CD4-positive, alpha-beta T cell treated with Interferon alpha-2 for 1 hour (primary cell): Measurements from ENCODE around the gene SBK1.

Experiments
- DNase-seq, 2 donors: peaks; one replicate each; pipeline ENCODE4 v3.0.0-alpha.2; 2020 to 2022

SBK1 gene

DNA sequence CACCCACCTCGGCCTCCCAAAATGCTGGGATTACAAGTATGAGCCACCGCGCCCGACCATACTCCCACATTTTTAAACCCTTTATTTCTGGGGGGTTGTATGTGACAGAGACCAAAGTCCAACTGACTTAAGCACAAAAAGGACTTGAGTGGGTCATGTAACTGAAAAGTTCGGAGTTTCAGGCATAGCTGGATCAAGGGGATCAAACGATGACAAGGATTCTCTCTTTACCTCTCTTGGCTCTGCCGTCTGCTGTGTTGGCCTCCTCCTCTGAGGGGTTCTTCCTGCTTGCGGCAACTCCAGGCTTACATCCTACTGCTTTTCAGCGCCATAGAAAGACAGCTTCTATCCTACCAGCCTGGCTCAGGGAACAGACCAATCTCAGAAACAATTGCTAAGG lies 9.2 kb upstream of the SBK1 start:
- DNase-seq: no peak

DNA sequence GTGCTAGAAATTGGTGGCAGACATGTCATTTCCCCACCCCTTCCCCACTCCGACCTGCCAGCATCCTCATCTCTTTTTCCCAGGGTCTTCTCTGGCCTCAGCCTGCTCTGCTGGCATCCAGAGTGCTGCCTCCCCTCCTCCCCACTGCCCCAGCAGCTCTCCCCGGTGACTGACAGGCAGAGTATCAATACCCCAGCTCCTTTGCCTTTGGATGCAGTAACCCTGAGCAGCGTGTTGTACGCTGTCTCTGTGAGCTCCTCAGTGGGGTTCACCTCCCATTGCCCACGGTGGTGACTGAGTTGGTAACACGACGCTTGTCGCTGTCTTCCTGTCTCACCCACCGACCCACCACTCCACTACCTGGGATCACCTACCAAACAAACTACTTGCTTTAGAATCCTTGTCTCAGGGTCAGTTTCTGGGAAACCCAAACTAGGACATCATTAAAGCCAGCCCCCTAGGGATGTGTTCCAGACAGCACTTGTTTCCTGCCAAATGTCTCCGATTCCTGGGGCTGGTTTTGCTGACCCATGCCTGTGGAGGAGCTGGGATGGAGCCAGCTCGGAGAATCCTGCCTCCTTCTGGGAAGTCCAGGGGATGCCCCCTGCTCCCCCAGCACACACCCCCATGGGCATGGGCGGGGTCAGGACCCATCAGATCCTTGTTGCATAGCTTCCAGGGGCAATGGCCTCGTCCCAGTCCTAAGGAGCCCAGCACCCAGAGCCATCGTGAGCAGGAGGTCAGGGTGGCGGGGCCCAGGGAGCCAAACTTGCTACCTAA lies 8.3 kb upstream of the SBK1 start:
- DNase-seq: no peak

- DNase-seq: no peak
These were observed 6.7 kb upstream of the SBK1 start for GRCh38 chr16:28285649-28286048.

DNA sequence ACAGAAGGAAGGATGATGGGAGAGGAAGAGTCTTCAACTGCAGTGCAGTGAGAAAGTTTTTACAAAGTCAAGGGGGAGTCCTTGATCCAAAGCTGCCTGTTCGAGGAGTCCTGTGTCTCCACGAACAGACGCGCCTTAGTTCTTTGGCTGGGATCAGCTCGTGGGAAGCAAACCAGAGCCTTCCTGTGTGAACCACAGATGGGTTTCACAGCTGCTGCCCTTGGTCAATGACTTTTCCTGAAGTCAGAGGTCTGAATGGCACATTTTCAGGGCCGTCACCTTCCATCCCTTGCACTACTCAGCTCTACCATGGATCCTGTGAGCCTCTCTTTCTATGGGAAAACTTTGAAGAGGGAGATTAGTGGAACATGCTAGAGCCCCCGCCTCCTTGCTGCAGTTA lies 4.2 kb upstream of the SBK1 start:
- no peak for DNase-seq

DNA sequence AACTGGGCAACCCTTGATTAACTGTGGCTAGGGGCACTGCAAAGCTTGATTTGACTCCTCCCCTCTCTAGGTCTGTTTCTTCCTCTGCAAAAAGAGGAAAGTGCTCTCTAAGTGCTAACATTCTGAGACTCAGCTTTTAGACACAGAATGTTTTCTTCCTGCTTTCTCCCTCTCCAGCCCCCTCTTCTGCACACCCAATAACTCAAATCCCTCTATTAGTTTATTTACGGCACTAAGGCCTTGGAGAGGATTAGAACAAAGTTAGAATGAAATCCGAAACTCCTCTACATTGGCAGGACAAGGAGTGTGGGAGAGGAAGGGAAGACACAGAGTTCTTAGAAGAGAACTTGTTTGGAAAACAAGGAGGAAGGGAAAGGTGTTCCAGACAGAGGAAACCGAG lies 3.3 kb upstream of the SBK1 start:
- DNase-seq: no peak

DNA sequence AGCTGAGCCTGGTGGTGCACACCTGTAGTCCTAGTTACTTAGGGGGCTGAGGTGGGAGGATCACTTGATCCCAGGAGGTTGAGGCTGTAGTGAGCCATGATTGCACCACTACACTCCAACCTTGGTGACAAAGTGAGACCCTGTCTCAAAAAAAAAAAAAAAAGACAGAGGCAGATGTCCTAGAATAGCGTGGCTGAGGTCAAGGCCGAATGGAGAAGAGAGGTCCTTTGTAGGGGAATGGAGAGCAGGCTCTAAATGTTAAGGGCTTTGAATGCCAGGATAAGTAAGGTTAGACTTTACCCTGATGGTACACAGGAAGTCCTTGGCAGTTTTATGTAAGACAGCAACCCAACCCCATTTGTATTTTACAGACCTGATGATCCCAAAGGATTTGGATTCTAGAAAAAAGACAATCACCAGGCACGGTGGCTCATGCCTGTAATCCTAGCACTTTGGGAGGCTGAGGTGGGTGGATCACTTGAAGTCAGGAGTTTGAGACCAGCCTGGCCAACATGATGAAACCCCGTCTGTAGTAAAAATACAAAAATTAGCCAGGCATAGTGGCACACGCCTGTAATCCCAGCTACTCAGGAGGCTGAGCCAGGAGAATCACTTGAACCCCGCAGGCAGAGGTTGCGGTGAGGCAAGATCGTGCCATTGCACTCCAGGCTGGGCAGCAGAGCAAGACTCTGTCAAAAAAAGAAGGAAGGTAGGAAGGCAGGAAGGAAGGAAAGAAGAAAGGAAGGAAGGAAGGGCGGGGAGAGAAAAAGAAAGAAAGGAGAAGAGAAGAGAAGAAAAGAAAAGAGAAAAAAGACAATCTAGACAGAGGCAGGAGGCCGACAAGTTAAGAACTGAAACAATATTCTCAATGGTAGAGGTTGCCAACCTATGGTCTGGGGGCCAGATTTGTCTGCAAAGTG lies 2.1 kb upstream of the SBK1 start:
- no peak for DNase-seq

GRCh38 chr16:28290859-28291254 lies 1.5 kb upstream of the SBK1 start:
- DNase-seq: no peak

- DNase-seq: peak in 1 of 2 donors; percentile 37
These were observed 641 bp downstream of the SBK1 start for GRCh38 chr16:28292731-28293600.

- DNase-seq: no peak
These were observed 1.3 kb downstream of the SBK1 start for GRCh38 chr16:28293601-28293960.

- DNase-seq: no peak
These were observed 1.9 kb downstream of the SBK1 start for GRCh38 chr16:28294201-28294600.

- DNase-seq: no peak
These were observed 3.0 kb downstream of the SBK1 start for GRCh38 chr16:28295276-28295675.

DNA sequence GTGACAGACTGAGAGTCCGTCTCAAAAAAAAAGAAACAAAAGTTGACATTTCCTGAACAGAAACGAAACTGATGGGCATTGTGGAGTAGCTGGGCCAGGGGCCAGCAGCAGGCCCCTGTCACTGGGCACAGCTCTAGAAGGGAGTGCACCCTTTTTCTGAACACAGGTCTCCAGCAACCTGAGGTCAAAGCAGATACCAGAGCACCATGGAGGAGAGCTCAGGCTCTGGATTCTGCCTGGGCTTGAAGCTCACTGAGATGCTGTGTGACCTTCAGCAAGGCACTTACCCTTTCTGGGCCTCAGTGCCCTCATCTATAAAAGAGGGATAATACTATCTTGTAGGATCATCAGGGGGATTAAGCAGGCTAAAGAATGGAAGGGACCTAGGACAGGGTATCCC lies 5.0 kb downstream of the SBK1 start:
- peak in 1 of 2 donors; percentile 40 for DNase-seq

DNA sequence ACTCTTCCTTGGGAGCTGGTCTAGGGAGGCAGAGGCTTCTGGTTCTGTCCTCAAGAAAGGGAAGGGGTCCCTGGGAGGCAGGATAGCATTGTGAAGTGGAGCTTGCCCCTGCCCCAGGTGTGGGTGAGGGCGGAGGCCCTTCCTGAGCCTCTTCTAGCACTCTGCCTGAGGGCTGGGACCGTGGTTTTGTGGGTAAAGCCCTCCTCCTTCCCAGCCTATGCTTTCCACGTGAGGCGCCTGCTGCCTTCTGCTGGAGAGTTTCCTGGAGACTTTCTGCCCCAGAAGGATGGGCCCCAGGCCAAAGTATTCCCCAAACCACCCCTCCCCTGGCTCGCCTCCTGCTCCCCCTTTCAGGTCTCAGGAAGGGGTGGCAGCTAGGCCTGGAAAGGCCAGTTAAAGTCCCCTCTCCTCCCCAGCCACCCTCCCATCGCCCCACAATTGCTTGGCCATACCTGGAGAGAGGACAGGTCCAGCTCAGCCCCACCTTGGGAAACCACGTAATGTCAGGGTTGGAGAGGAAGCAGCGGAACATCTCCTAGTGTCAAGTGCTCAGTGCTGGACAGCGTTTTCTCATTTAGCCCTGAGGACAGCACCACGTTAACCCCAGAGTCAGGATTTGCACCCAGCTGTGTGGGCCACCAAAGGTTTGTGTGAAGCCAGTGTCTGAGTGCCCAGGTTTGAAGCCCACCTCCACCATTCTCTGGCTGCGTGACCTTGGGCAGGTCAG lies 5.6 kb downstream of the SBK1 start:
- DNase-seq: peak in 1 of 2 donors; percentile 45

GRCh38 chr16:28298511-28298878 lies 6.2 kb downstream of the SBK1 start:
- no peak for DNase-seq

GRCh38 chr16:28300327-28300726 lies 8.0 kb downstream of the SBK1 start:
- no peak for DNase-seq

- DNase-seq: no peak
These were observed 8.8 kb downstream of the SBK1 start for GRCh38 chr16:28301154-28301553.

DNA sequence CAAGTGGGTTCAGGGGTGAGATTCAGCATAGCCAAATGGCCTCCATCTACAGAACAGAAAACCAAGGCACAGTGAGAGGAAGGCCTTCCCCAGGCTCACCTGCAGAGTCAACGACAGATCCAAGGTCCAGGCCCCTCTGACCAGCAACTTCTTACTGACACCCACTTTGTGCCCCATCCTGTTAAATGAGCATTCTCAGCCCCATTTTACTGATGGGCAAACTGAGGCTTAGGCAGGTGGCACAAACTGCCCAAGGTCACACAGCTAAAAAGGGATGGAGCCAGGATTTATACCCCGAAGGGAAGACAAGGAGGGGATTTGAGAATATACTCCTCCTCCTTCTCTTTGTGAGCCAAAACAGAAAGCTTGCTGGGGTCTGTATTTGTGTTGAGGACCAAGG lies 9.3 kb downstream of the SBK1 start:
- DNase-seq: no peak

- no peak for DNase-seq
These were observed 10.8 kb downstream of the SBK1 start for GRCh38 chr16:28303132-28303531.

- peak in 1 of 2 donors; percentile 18 for DNase-seq
These were observed 11.9 kb downstream of the SBK1 start for GRCh38 chr16:28304214-28304613.

DNA sequence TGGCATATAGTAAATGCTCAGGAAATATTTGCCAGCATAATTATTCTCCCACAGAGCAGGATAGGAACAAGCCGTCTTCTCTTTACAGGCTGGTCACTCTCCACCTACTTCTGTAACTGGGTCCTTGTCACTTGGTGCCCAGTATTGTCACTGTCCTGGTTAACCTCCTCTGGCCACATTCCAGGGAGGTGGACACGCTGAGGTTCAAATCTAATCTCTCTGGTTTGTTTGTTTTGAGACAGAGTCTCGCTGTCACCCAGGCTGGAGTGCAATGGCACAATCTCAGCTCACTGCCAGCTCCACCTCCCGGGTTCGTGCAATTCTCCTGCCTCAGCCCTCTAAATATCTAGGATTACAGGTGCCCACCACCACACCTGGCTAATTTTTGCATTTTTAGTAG lies 15.6 kb downstream of the SBK1 start:
- no peak for DNase-seq

- no peak for DNase-seq
These were observed 16.7 kb downstream of the SBK1 start for GRCh38 chr16:28308794-28309584.
